PC-3 (cell line): ENCODE results near the gene CBX6.

ENCODE experiments used
- EZH2 ChIP-seq: fragments of 300-600 bp; sonication (generic); IDR thresholded peaks from one replicate; pipeline ENCODE4 v1.6.1; 2017; ENCODE audit warnings: antibody characterized with exemption, mild to moderate bottlenecking, low read length; ENCODE audit not compliant: unreplicated experiment
- EZH2phosphoT487 ChIP-seq: fragments of 300-600 bp; sonication (generic); IDR thresholded peaks from 2 replicates; pipeline ENCODE4 v1.6.1; 2018; ENCODE audit warnings: mild to moderate bottlenecking, antibody characterized with exemption, low read length, borderline replicate concordance

DNA sequence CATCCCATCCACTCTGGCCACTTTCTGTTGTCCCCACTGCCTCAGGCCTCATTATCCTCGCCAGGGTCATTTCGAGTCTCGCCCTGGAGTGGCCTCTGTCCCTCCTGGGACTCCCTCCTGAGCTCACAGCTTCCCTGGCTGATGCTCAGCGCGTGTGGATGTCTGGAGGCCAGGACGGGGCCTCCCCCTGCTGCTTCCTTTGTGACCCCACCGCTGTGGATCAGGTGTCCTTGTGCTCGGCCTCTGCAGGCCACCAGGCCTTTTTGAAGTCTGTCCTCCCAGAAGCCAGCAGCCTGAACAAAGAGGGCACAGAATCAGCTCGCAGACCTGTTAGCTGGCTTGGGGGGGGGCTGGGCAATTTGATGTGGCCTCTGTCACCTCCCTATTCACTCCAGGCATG is 13.5 kb downstream of the CBX6 start:
- TF ChIP-seq EZH2 (no peak), EZH2phosphoT487 (no peak)
